HG03469 (cell line): ENCODE measurements around the gene RARS2.
"Not testable (repeated sequence)": the region's sequence is repeated elsewhere in the genome, so short reads cannot be mapped to it uniquely, and the experiment has no call there.

Source experiments
- ATAC-seq: cut with Tn5 transposase; IDR thresholded peaks from one replicate; pipeline ENCODE4 v1.9.1; 2021; ENCODE audit warnings: mild to moderate bottlenecking, moderate library complexity, moderate number of reproducible peaks; ENCODE audit not compliant: unreplicated experiment

The RARS2 gene

GRCh38 chr6:87589693-87590416 is at the start of gene RARS2, which contains the start of gene ORC3:
Gene RARS2 (minus strand): TSS chr6:87589987. CDS start chr6:87589957, 30 bp downstream.
Gene ORC3 (plus strand): TSS chr6:87590135. CDS start chr6:87590169, 34 bp downstream.
- peak; percentile 100 for ATAC-seq

GRCh38 chr6:87639373-87639772 is 49.6 kb upstream of the RARS2 start:
- ATAC-seq = no peak

- ATAC-seq = no peak
These were observed 47.3 kb upstream of the RARS2 start for GRCh38 chr6:87637106-87637505.

- no peak for ATAC-seq
These were observed 46.5 kb upstream of the RARS2 start for GRCh38 chr6:87636315-87636714.

- no peak for ATAC-seq
These were observed 44.1 kb upstream of the RARS2 start for GRCh38 chr6:87633851-87634250.

GRCh38 chr6:87630746-87631145 is 41.0 kb upstream of the RARS2 start:
- ATAC-seq = no peak

GRCh38 chr6:87628881-87629280 is 39.1 kb upstream of the RARS2 start:
- no peak for ATAC-seq

- no peak for ATAC-seq
These were observed 38.6 kb upstream of the RARS2 start for GRCh38 chr6:87628424-87628823.

- ATAC-seq = no peak
These were observed 33.5 kb upstream of the RARS2 start for GRCh38 chr6:87623248-87623647.

GRCh38 chr6:87618531-87618930 is 28.7 kb upstream of the RARS2 start:
- ATAC-seq = no peak

- ATAC-seq = no peak
These were observed 27.6 kb upstream of the RARS2 start for GRCh38 chr6:87617405-87617804.

- ATAC-seq = not testable (repeated sequence)
These were observed 23.2 kb upstream of the RARS2 start for GRCh38 chr6:87613018-87613417.

GRCh38 chr6:87608802-87609201 is 19.0 kb upstream of the RARS2 start:
- ATAC-seq = no peak

GRCh38 chr6:87606199-87606598 is 16.4 kb upstream of the RARS2 start:
- no peak for ATAC-seq

- ATAC-seq = no peak
These were observed 10.8 kb upstream of the RARS2 start for GRCh38 chr6:87600576-87600975.

GRCh38 chr6:87590990-87591389 is 1.2 kb upstream of the RARS2 start:
- ATAC-seq = no peak

- no peak for ATAC-seq
These were observed 662 bp upstream of the RARS2 start for GRCh38 chr6:87590417-87590880.

GRCh38 chr6:87588756-87589407 is 905 bp downstream of the RARS2 start:
- no peak for ATAC-seq

- ATAC-seq = no peak
These were observed 3.3 kb downstream of the RARS2 start for GRCh38 chr6:87586371-87587077.

GRCh38 chr6:87583822-87584221 is 6.0 kb downstream of the RARS2 start:
- no peak for ATAC-seq

GRCh38 chr6:87575423-87575822 is 14.4 kb downstream of the RARS2 start:
- ATAC-seq = no peak
